Activated CD4-positive, CD25-positive, alpha-beta regulatory T cell (primary cell): ENCODE results near the gene DNAAF8.

Experiments used
- DNase-seq, 4 experiments: peaks; one replicate each; lab custom pipeline; 2025; lab: John Stamatoyannopoulos, UW

The DNAAF8 gene

GRCh38 chr16:4752351-4753100, 18.2 kb downstream of the DNAAF8 start:
- no peak for DNase-seq

GRCh38 chr16:4753227-4753626, 18.9 kb downstream of the DNAAF8 start:
- DNase-seq = no peak

- DNase-seq = no peak
Measured at GRCh38 chr16:4754865-4755264, 20.5 kb downstream of the DNAAF8 start.

GRCh38 chr16:4755687-4756086, 21.4 kb downstream of the DNAAF8 start:
- no peak for DNase-seq

- DNase-seq = no peak
Measured at GRCh38 chr16:4760221-4760910, 26.0 kb downstream of the DNAAF8 start.

- DNase-seq = no peak
Measured at GRCh38 chr16:4762205-4762604, 27.9 kb downstream of the DNAAF8 start.

GRCh38 chr16:4763791-4764190, 29.5 kb downstream of the DNAAF8 start:
- DNase-seq = no peak

- DNase-seq = no peak
Measured at GRCh38 chr16:4765511-4766474, 31.5 kb downstream of the DNAAF8 start.

- peak; percentile 93 to 95 (median 94) for DNase-seq
Measured at GRCh38 chr16:4766875-4767628, 32.7 kb downstream of the DNAAF8 start, which contains the start of gene ZNF500. TSS of gene ZNF500 (minus strand) at chr16:4767162. CDS start at chr16:4765978, 1,184 bp downstream.

- DNase-seq = no peak
Measured at GRCh38 chr16:4767872-4768548, 33.7 kb downstream of the DNAAF8 start.

- DNase-seq = peak; percentile 48 to 73 (median 57)
Measured at GRCh38 chr16:4768549-4769305, 34.4 kb downstream of the DNAAF8 start.

- no peak for DNase-seq
Measured at GRCh38 chr16:4769306-4769638, 34.9 kb downstream of the DNAAF8 start.

GRCh38 chr16:4771646-4772045, 37.3 kb downstream of the DNAAF8 start:
- no peak for DNase-seq

- DNase-seq = no peak
Measured at GRCh38 chr16:4772351-4772750, 38.0 kb downstream of the DNAAF8 start.

GRCh38 chr16:4775005-4775404, 40.7 kb downstream of the DNAAF8 start:
- DNase-seq = no peak

- no peak for DNase-seq
Measured at GRCh38 chr16:4776141-4776705, 41.9 kb downstream of the DNAAF8 start.

GRCh38 chr16:4777339-4778049, 43.2 kb downstream of the DNAAF8 start:
- DNase-seq = no peak

GRCh38 chr16:4778050-4778392, 43.7 kb downstream of the DNAAF8 start:
- no peak for DNase-seq

GRCh38 chr16:4780235-4780634, 45.9 kb downstream of the DNAAF8 start:
- DNase-seq = no peak
